GM10266 (cell line): ENCODE measurements around the gene IDE.
"Not testable (repeated sequence)": the region's sequence is repeated elsewhere in the genome, so short reads cannot be mapped to it uniquely, and the experiment has no call there.

Source experiments
- DNase-seq: peaks from one replicate; pipeline ENCODE4 v3.0.0; 2012; ENCODE audit errors: extremely low spot score
- TF ChIP-seq, protein P1 (sequence below): IDR thresholded peaks from 2 replicates; pipeline ENCODE4 v1.5.1; 2012; ENCODE audit warnings: mild to moderate bottlenecking, low read depth; ENCODE audit not compliant: control insufficient read depth, insufficient read depth; ENCODE audit errors: missing control alignments

IDE gene

DNA sequence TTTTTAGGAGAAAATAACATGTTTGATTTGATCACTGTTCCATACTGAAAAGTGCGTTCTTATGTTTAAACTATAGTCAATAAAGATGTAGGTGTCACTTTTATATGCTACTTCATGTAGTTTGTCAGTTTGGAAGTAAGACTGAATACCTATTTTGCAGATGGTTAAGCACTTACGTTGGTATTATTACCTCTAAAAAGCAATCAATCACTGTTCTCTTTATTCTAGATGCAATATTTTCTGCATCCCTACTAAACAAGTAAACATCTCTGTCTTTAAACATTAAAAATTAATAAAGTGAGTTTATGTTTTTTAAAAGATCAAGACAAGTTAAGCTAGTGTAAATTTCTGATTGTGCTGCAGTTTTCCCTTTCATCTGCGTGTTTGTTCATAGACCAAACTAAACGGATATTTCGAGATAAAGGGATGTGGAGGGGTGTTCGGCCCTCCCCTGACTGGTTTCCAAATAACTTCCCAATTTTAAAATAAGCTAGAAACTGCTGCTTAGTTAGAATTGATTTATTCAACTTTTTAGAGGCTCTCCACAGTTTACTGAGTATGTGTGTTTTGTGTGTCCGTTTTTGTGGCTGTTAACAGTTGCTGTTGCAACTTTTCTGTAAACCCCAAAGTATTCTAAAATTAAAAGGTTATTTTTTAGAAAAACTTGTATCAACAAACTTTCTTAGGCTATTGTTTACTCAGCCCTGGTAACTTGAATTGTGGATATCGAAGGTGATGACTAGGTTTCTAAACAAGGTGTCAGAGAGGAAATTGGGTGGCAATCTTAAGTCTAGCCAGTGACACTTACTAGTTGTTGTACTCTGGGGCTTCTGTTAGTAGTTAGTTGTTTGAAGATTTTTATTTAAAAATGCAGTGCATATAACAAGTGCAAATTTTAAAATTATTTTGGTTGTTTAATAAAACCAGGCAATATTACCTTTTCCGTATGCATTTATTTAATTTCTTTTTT, 20.0 kb upstream of the IDE start:
- DNase-seq: peak; percentile 30
- TF ChIP-seq, protein P1, sequence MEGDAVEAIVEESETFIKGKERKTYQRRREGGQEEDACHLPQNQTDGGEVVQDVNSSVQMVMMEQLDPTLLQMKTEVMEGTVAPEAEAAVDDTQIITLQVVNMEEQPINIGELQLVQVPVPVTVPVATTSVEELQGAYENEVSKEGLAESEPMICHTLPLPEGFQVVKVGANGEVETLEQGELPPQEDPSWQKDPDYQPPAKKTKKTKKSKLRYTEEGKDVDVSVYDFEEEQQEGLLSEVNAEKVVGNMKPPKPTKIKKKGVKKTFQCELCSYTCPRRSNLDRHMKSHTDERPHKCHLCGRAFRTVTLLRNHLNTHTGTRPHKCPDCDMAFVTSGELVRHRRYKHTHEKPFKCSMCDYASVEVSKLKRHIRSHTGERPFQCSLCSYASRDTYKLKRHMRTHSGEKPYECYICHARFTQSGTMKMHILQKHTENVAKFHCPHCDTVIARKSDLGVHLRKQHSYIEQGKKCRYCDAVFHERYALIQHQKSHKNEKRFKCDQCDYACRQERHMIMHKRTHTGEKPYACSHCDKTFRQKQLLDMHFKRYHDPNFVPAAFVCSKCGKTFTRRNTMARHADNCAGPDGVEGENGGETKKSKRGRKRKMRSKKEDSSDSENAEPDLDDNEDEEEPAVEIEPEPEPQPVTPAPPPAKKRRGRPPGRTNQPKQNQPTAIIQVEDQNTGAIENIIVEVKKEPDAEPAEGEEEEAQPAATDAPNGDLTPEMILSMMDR: no peak

DNA sequence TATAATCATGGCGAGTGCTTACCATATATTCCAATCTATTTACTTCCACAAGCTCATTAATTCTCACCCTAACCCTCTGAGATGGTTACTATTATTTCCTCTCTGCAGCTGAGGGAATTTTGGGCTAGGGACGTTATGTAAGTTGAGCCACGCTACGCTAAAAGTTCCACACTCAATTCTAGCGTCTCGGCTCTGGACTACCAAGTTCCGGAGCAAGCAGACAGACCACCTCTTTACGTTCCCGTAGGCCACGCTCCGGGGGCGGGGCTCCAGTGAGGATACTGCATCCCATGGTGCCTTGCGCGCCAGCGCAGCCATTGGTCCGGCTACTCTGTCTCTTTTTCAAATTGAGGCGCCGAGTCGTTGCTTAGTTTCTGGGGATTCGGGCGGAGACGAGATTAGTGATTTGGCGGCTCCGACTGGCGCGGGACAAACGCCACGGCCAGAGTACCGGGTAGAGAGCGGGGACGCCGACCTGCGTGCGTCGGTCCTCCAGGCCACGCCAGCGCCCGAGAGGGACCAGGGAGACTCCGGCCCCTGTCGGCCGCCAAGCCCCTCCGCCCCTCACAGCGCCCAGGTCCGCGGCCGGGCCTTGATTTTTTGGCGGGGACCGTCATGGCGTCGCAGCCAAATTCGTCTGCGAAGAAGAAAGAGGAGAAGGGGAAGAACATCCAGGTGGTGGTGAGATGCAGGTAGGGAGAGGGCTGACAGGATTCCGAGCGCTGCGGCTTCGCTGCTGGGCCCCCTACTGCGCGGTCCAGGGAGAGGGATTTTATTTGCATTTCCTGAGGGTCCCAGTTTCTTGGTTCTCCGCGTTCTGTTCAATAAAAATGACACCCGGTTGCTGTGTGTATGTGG, 19.1 kb upstream of the IDE start, which contains the start of gene KIF11:
KIF11 (plus strand) TSS at position 370 of the 858 bp plus-strand sequence; CDS start at position 616, 246 bp downstream.
- DNase-seq: peak; percentile 92
- TF ChIP-seq, protein P1: no peak

DNA sequence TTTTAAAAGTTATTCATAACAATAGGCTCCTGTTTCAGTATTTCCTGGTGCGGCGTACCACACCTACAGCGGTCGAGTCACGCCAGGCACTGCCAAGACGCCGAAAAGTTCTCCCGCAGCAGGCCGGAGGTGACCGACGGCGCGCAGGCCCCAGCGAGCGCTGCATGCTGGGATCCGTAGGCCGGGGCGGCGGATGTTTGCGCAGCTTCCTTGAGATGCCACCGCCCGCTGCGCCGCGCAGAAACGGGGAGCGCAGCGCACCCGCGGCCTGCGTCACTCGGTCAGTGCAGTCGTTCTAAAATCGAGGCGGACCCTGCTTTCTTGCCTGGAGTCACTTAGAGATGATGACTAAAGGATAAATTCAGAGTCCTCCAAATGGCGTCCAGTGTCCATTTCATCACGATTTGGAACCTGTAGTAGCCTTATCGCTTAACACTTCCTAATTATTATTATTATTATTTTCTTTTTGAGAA, 17.7 kb upstream of the IDE start:
- peak; percentile 83 for DNase-seq
- TF ChIP-seq, protein P1: no peak

DNA sequence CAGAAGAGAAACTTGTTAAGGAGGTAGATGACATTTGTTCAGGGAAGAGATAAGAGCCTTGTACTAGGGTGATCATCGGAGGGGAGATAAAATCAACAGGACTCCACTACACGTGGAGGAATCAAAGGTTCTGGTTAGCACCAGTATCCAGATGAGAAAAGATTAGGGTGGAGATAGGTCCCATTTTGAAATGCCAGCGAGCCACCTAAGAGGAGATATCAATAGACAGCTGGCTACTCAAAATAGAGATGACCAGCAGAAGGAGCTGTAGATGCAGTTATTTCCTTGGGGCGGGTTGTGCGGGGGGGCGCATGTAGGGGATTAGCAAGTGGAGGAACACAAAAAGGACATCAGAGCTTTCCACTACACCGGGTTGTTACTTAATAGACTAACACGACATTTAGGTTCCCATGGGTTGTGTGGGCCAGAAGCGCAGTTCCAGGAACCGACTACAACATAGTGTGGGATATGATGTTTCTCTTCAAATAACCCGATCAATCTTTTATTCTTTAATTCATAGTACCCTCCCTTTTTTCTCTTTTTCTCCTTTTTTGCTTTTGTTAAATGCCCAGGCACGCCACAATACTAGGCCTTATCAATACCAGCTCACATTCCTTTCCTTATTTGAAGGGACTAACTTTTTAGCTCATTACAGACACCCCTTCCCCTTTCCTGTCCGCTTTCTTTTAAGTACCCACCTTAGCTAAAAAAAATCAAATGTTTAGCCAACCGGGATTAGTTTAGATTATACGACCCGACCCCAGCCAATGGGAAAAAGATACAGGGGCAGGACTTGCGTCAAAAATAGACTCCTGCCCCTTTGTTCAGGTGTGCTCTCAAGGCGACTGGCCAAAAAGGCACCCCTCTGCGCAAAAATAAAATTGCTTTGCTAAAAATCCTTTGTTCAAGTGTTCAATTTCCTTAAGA, 17.0 kb upstream of the IDE start:
- TF ChIP-seq, protein P1: peak; percentile 54
- peak; percentile 58 for DNase-seq

DNA sequence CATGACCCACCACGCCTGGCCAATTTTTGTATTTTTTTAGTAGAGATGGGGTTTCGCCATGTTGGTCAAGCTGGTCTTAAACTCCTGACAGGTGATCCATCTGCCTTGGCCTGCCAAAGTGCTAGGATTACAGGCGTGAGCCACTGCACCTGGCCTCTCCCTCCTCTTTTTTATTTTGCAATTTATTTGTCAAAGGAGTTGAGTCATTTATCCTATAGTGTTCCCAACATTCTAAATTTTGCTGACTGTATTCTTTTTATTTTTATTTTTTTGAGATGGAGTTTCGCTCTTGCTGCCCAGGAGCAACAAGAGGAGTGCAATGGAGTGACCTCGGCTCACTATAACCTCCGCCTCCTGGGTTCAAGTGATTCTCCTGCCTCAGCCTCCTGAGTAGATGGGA, 8.5 kb upstream of the IDE start:
- DNase-seq: not testable (repeated sequence)

DNA sequence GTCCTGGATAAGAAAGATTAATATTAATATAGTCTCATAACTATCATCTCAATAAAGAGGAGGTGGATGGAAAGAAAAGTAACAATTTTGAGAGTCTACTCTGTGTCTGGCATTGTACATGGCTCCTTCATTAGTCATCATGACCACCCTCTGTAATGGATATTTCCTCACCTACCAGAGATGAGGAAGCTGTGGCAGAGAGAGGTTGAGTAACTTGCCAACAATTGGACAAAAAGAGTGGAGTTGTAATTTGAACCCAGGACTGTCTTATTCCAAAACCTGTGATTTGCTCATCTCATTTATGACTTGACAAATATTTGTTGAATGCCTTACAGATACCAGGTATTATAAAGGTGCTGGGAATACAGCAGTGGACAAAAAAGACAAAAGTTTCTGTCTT, 2.1 kb upstream of the IDE start:
- DNase-seq: no peak
- TF ChIP-seq, protein P1: no peak
